HEK293 (cell line): ENCODE measurements around the gene PYDC1.

ENCODE experiments used
- CTCF ChIP-seq: fragments of 450-650 bp; formaldehyde crosslinking; IDR thresholded peaks from 2 replicates; pipeline ENCODE4 v1.5.1; 2016; ENCODE audit warnings: missing biosample characterization, missing genetic modification characterization
- IKZF3 ChIP-seq: fragments of 450-650 bp; IDR thresholded peaks from 2 replicates; pipeline ENCODE4 v1.5.0; 2018; ENCODE audit warnings: missing biosample characterization, mild to moderate bottlenecking, missing genetic modification characterization, moderate library complexity
- SP2 ChIP-seq: fragments of 450-650 bp; formaldehyde crosslinking; IDR thresholded peaks from 2 replicates; pipeline ENCODE4 v1.5.1; 2016; ENCODE audit warnings: missing biosample characterization, missing genetic modification characterization
- TCF7L2 ChIP-seq: IDR thresholded peaks from 2 replicates; pipeline ENCODE4 v1.6.1; 2011; ENCODE audit warnings: low read depth, mild to moderate bottlenecking, inconsistent platforms, low read length, moderate library complexity, borderline replicate concordance
- YY1 ChIP-seq: fragments of 450-650 bp; formaldehyde crosslinking; IDR thresholded peaks from 2 replicates; pipeline ENCODE4 v1.5.1; 2018; ENCODE audit warnings: missing biosample characterization, missing genetic modification characterization
- ZBTB49 ChIP-seq: fragments of 450-650 bp; formaldehyde crosslinking; IDR thresholded peaks from 2 replicates; pipeline ENCODE4 v1.5.1; 2016; ENCODE audit warnings: missing biosample characterization, missing genetic modification characterization, low read depth
- ZNF133 ChIP-seq: fragments of 450-650 bp; formaldehyde crosslinking; IDR thresholded peaks from 2 replicates; pipeline ENCODE4 v1.5.1; 2016; ENCODE audit warnings: missing biosample characterization, missing genetic modification characterization
- ZNF214 ChIP-seq: fragments of 450-650 bp; formaldehyde crosslinking; IDR thresholded peaks from 2 replicates; pipeline ENCODE4 v1.5.1; 2017; ENCODE audit warnings: missing biosample characterization, mild to moderate bottlenecking, missing genetic modification characterization, borderline replicate concordance
- ZNF239 ChIP-seq: fragments of 450-650 bp; formaldehyde crosslinking; IDR thresholded peaks from 2 replicates; pipeline ENCODE4 v1.5.1; 2016; ENCODE audit warnings: missing biosample characterization, missing genetic modification characterization
- ZNF24 ChIP-seq: fragments of 450-650 bp; formaldehyde crosslinking; IDR thresholded peaks from 2 replicates; pipeline ENCODE4 v1.5.1; 2016; ENCODE audit warnings: missing biosample characterization, missing genetic modification characterization
- ZNF274 ChIP-seq, 2 experiments: fragments of 200-500 bp in 1 of 2; fragments of 450-650 bp in 1 of 2; sonication (Bioruptor generic) in 1 of 2; formaldehyde crosslinking in 1 of 2; IDR thresholded peaks; 2 replicates each; pipeline versions ENCODE4 v1.5.1 to v1.6.1; 2014 to 2016; ENCODE audit warnings: borderline replicate concordance in 1 of 2, inconsistent platforms in 1 of 2, low read length in 1 of 2, missing biosample characterization in 1 of 2, missing genetic modification characterization in 1 of 2
- ZNF423 ChIP-seq: fragments of 450-650 bp; formaldehyde crosslinking; IDR thresholded peaks from 2 replicates; pipeline ENCODE4 v1.5.1; 2016; ENCODE audit warnings: missing biosample characterization, missing genetic modification characterization
- TF ChIP-seq, protein P1 (sequence below): fragments of 450-650 bp; formaldehyde crosslinking; IDR thresholded peaks from 2 replicates; pipeline ENCODE4 v1.5.1; 2016; ENCODE audit warnings: missing biosample characterization, missing genetic modification characterization

- no peak for TF ChIP-seq ZNF214 (tag by site-specific recombination)
- TF ChIP-seq SP2 (tag by site-specific recombination): no peak
- TF ChIP-seq ZNF239 (tag by site-specific recombination): no peak
- TF ChIP-seq CTCF (tag by site-specific recombination): no peak
- no peak for TF ChIP-seq ZNF423 (tag by site-specific recombination)
- no peak for TF ChIP-seq TCF7L2
- TF ChIP-seq, protein P1, sequence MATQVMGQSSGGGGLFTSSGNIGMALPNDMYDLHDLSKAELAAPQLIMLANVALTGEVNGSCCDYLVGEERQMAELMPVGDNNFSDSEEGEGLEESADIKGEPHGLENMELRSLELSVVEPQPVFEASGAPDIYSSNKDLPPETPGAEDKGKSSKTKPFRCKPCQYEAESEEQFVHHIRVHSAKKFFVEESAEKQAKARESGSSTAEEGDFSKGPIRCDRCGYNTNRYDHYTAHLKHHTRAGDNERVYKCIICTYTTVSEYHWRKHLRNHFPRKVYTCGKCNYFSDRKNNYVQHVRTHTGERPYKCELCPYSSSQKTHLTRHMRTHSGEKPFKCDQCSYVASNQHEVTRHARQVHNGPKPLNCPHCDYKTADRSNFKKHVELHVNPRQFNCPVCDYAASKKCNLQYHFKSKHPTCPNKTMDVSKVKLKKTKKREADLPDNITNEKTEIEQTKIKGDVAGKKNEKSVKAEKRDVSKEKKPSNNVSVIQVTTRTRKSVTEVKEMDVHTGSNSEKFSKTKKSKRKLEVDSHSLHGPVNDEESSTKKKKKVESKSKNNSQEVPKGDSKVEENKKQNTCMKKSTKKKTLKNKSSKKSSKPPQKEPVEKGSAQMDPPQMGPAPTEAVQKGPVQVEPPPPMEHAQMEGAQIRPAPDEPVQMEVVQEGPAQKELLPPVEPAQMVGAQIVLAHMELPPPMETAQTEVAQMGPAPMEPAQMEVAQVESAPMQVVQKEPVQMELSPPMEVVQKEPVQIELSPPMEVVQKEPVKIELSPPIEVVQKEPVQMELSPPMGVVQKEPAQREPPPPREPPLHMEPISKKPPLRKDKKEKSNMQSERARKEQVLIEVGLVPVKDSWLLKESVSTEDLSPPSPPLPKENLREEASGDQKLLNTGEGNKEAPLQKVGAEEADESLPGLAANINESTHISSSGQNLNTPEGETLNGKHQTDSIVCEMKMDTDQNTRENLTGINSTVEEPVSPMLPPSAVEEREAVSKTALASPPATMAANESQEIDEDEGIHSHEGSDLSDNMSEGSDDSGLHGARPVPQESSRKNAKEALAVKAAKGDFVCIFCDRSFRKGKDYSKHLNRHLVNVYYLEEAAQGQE (tag by site-specific recombination): no peak
- TF ChIP-seq IKZF3 (tag by site-specific recombination): no peak
- TF ChIP-seq YY1 (tag by site-specific recombination): no peak
- TF ChIP-seq ZNF24 (tag by site-specific recombination): no peak
- TF ChIP-seq ZBTB49 (tag by site-specific recombination): no peak
- no peak for TF ChIP-seq ZNF133 (tag by site-specific recombination)
- TF ChIP-seq ZNF274 (IDR thresholded peaks at IDR 0.05; ENCODE audit: low read length): no peak
- no peak for TF ChIP-seq ZNF274 (tag by site-specific recombination; IDR thresholded peaks at IDR 0.05; ENCODE audit: borderline replicate concordance)
Observed at GRCh38 chr16:31229501-31229900, 12.6 kb upstream of the PYDC1 start.
